ENCODE results near the gene PRAMEF11.
"Not testable (repeated sequence)": the region's sequence is repeated elsewhere in the genome, so short reads cannot be mapped to it uniquely, and the experiment has no call there.

Gene PRAMEF11

DNA sequence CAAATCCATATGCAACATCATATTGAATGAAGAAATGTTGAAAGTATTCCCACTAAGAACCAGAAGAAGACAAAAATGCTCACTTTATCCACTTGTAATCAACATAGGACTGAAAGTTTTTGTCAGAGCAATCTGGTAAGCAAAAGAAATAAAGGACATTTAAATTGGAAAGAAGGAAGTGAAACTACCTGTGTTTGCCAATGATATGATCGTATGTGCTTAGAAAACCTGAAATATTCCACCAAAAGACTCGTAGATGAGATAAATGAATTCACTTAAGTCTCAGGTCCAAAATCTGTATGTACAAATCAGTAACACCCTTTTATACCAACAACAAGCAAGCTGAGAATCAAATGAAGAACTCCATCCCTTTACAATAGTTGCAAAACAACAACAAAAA, 31.5 kb downstream of the PRAMEF11 start:
- H3K27me3 ChIP-seq (ENCODE audit: insufficient read depth, low read length): no peaks in the 10 kb centered on the region
- no peaks in the 10 kb centered on the region for H3F3A ChIP-seq (ENCODE audit: insufficient read depth, low read length)
- no peaks in the 10 kb centered on the region for H3K9me2 ChIP-seq (ENCODE audit: low read depth, low read length)
- no peaks in the 10 kb centered on the region for H3K4me1 ChIP-seq (ENCODE audit: insufficient read depth, low read length, severe bottlenecking)
- no peaks in the 10 kb centered on the region for H3K9me3 ChIP-seq (ENCODE audit: low read length)
- no peaks in the 10 kb centered on the region for H4K20me1 ChIP-seq (ENCODE audit: insufficient read depth, low read length)
- no peak overlapping the region for H2AFZ ChIP-seq (ENCODE audit: low read length)
- no peaks in the 10 kb centered on the region for H3K36me3 ChIP-seq (ENCODE audit: insufficient read depth, low read length)
- H3K4me3 ChIP-seq (ENCODE audit: low read depth, low read length, poor library complexity, severe bottlenecking): no peak overlapping the region
- no peaks in the 10 kb centered on the region for H3K79me2 ChIP-seq (ENCODE audit: insufficient read depth, low read length)
- no peak overlapping the region for H3K27ac ChIP-seq (ENCODE audit: low read depth, low read length, poor library complexity, severe bottlenecking)
- no peak overlapping the region for H3K9ac ChIP-seq (ENCODE audit: low read length)
- TF ChIP-seq, protein P1, sequence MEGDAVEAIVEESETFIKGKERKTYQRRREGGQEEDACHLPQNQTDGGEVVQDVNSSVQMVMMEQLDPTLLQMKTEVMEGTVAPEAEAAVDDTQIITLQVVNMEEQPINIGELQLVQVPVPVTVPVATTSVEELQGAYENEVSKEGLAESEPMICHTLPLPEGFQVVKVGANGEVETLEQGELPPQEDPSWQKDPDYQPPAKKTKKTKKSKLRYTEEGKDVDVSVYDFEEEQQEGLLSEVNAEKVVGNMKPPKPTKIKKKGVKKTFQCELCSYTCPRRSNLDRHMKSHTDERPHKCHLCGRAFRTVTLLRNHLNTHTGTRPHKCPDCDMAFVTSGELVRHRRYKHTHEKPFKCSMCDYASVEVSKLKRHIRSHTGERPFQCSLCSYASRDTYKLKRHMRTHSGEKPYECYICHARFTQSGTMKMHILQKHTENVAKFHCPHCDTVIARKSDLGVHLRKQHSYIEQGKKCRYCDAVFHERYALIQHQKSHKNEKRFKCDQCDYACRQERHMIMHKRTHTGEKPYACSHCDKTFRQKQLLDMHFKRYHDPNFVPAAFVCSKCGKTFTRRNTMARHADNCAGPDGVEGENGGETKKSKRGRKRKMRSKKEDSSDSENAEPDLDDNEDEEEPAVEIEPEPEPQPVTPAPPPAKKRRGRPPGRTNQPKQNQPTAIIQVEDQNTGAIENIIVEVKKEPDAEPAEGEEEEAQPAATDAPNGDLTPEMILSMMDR (IDR thresholded peaks at IDR 0.05; ENCODE audit: low read length): no peak
- no peak for TF ChIP-seq EZH2 (IDR thresholded peaks at IDR 0.05; ENCODE audit: borderline replicate concordance, low read length)
- no peak overlapping the region for H3K4me2 ChIP-seq (ENCODE audit: low read length)

DNA sequence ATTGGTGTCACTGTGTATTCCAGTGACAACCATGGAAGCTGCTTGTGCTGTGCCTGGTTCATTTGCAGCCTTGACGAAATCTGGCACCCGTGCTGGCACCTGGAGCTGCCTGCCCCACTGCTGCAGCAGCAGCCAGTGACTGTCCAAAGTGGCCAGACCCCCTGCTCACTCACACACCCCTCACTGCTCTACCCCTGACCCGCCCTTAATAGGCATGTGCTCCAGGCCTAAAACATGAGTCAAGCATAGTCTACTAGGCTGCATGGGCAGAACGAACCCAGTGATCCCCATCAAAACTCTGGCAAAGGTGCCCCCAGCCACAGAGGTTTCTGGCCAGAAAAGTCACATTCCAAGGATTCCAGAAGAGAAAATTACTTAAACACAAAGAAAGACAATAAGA, 32.3 kb downstream of the PRAMEF11 start:
- no peak overlapping the region for H3K4me2 ChIP-seq (ENCODE audit: low read length)
- no peaks in the 10 kb centered on the region for H3K9me2 ChIP-seq (ENCODE audit: low read depth, low read length)
- H4K20me1 ChIP-seq (ENCODE audit: insufficient read depth, low read length): no peaks in the 10 kb centered on the region
- H3K36me3 ChIP-seq (ENCODE audit: insufficient read depth, low read length): no peaks in the 10 kb centered on the region
- no peak overlapping the region for H3K4me3 ChIP-seq (ENCODE audit: low read depth, low read length, poor library complexity, severe bottlenecking)
- H3K27ac ChIP-seq (ENCODE audit: low read depth, low read length, poor library complexity, severe bottlenecking): no peak overlapping the region
- no peaks in the 10 kb centered on the region for H3K79me2 ChIP-seq (ENCODE audit: insufficient read depth, low read length)
- H3K9me3 ChIP-seq (ENCODE audit: low read length): no peaks in the 10 kb centered on the region
- H3K9ac ChIP-seq (ENCODE audit: low read length): no peak overlapping the region
- TF ChIP-seq EZH2 (IDR thresholded peaks at IDR 0.05; ENCODE audit: borderline replicate concordance, low read length): no peak
- TF ChIP-seq, protein P1 (IDR thresholded peaks at IDR 0.05; ENCODE audit: low read length): no peak
- H3K4me1 ChIP-seq (ENCODE audit: insufficient read depth, low read length, severe bottlenecking): no peaks in the 10 kb centered on the region
- no peaks in the 10 kb centered on the region for H3F3A ChIP-seq (ENCODE audit: insufficient read depth, low read length)
- no peaks in the 10 kb centered on the region for H3K27me3 ChIP-seq (ENCODE audit: insufficient read depth, low read length)
- no peak overlapping the region for H2AFZ ChIP-seq (ENCODE audit: low read length)

DNA sequence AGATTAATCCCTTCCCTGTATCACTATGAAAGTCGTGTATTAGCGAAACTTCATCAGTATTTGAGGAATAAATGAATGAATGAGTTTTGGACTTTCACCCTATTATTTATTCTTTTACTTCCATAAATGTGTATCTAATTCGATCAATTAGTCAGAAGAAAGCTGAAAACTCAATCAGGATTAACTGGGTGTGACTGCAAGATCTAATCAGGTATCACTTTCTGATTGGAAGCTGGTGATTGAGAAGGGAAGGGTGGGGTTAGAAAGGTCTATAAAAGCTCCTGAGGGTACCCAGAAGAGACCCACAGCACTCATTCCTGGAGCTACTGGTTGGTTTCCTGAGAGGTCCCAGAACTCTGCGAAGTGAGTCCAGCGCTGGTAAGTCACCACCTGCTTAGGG, 40.1 kb downstream of the PRAMEF11 start, which contains the start of gene PRAMEF1:
Gene PRAMEF1 (plus strand): TSS at position 301 of the 400 bp plus-strand sequence. CDS start 1,831 bp downstream, outside the sequence.
- H3K27ac ChIP-seq (ENCODE audit: low read depth, low read length, poor library complexity, severe bottlenecking); H3F3A ChIP-seq (ENCODE audit: insufficient read depth, low read length); H3K4me3 ChIP-seq (ENCODE audit: low read depth, low read length, poor library complexity, severe bottlenecking); H3K9ac ChIP-seq (ENCODE audit: low read length); H2AFZ ChIP-seq (ENCODE audit: low read length); H3K27me3 ChIP-seq (ENCODE audit: insufficient read depth, low read length); H4K20me1 ChIP-seq (ENCODE audit: insufficient read depth, low read length); H3K4me1 ChIP-seq (ENCODE audit: insufficient read depth, low read length, severe bottlenecking); H3K9me3 ChIP-seq (ENCODE audit: low read length); H3K79me2 ChIP-seq (ENCODE audit: insufficient read depth, low read length); H3K36me3 ChIP-seq (ENCODE audit: insufficient read depth, low read length); H3K4me2 ChIP-seq (ENCODE audit: low read length); H3K9me2 ChIP-seq (ENCODE audit: low read depth, low read length): not testable (repeated sequence)

DNA sequence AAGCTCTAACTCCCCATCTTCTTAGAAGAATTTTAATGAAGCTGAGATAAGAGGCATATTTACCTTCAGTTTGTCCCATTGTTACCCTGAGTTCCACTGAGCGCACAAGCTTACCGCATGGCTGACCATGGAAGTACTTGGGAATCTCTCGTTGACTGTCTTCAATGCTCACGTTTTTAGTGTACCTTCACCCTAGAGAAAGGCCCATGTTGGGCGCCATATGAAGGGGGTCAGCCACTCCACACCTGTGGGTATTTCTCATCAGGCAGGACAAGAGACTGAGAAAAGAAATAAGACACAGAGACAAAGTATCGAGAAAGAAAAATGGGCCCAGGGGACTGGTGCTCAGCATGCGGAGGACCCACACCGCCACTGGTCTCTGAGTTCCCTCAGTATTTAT, 46.5 kb downstream of the PRAMEF11 start:
- not testable (repeated sequence) for H3K27ac ChIP-seq (ENCODE audit: low read depth, low read length, poor library complexity, severe bottlenecking); H3F3A ChIP-seq (ENCODE audit: insufficient read depth, low read length); H3K4me3 ChIP-seq (ENCODE audit: low read depth, low read length, poor library complexity, severe bottlenecking); H3K9me3 ChIP-seq (ENCODE audit: low read length); H3K27me3 ChIP-seq (ENCODE audit: insufficient read depth, low read length); H2AFZ ChIP-seq (ENCODE audit: low read length); H3K4me1 ChIP-seq (ENCODE audit: insufficient read depth, low read length, severe bottlenecking); H3K9ac ChIP-seq (ENCODE audit: low read length); H4K20me1 ChIP-seq (ENCODE audit: insufficient read depth, low read length); H3K36me3 ChIP-seq (ENCODE audit: insufficient read depth, low read length); H3K9me2 ChIP-seq (ENCODE audit: low read depth, low read length); H3K79me2 ChIP-seq (ENCODE audit: insufficient read depth, low read length); H3K4me2 ChIP-seq (ENCODE audit: low read length)

Measured in OCI-LY1 (cell line).